HG03103 (cell line): ENCODE data around the gene SPINT4.
"Not testable (repeated sequence)": the region's sequence is repeated elsewhere in the genome, so short reads cannot be mapped to it uniquely, and the experiment has no call there.

ENCODE experiments used
- ATAC-seq: cut with Tn5 transposase; IDR thresholded peaks from one replicate; pipeline ENCODE4 v1.9.1; 2021; ENCODE audit warnings: low read depth; ENCODE audit not compliant: unreplicated experiment

Gene SPINT4

GRCh38 chr20:45722047-45722446, at the start of gene SPINT4:
Gene SPINT4 (plus strand): TSS chr20:45722347. CDS start chr20:45722368, 21 bp downstream.
- no peak for ATAC-seq

- ATAC-seq = no peak
Measured at GRCh38 chr20:45672765-45673164, 49.4 kb upstream of the SPINT4 start.

- ATAC-seq = no peak
Measured at GRCh38 chr20:45679650-45680049, 42.5 kb upstream of the SPINT4 start.

GRCh38 chr20:45685896-45686295, 36.3 kb upstream of the SPINT4 start:
- ATAC-seq = no peak

- ATAC-seq = not testable (repeated sequence)
Measured at GRCh38 chr20:45693346-45693745, 28.8 kb upstream of the SPINT4 start.

- ATAC-seq = no peak
Measured at GRCh38 chr20:45695496-45695895, 26.7 kb upstream of the SPINT4 start.

- ATAC-seq = no peak
Measured at GRCh38 chr20:45701104-45701503, 21.0 kb upstream of the SPINT4 start.

GRCh38 chr20:45701873-45702272, 20.3 kb upstream of the SPINT4 start, which contains the start of gene WFDC13:
Gene WFDC13 (plus strand): TSS chr20:45702038. CDS start chr20:45702124, 86 bp downstream.
- ATAC-seq = no peak

GRCh38 chr20:45704969-45705637, 17.0 kb upstream of the SPINT4 start, which contains the start of gene WFDC10B:
Gene WFDC10B (minus strand): TSS chr20:45705019. CDS start chr20:45685992, 19,027 bp downstream.
- ATAC-seq = no peak

- ATAC-seq = not testable (repeated sequence)
Measured at GRCh38 chr20:45716141-45716688, 5.9 kb upstream of the SPINT4 start.

- ATAC-seq = no peak
Measured at GRCh38 chr20:45725134-45725533, 3.0 kb downstream of the SPINT4 start.

- ATAC-seq = no peak
Measured at GRCh38 chr20:45727044-45727443, 4.9 kb downstream of the SPINT4 start.

GRCh38 chr20:45732199-45732598, 10.1 kb downstream of the SPINT4 start:
- no peak for ATAC-seq

GRCh38 chr20:45735552-45735951, 13.4 kb downstream of the SPINT4 start:
- ATAC-seq = no peak

- ATAC-seq = no peak
Measured at GRCh38 chr20:45735988-45736387, 13.8 kb downstream of the SPINT4 start.

- no peak for ATAC-seq
Measured at GRCh38 chr20:45742596-45742995, 20.4 kb downstream of the SPINT4 start.

- no peak for ATAC-seq
Measured at GRCh38 chr20:45745015-45745414, 22.9 kb downstream of the SPINT4 start.

GRCh38 chr20:45751721-45752120, 29.6 kb downstream of the SPINT4 start:
- no peak for ATAC-seq

GRCh38 chr20:45752746-45753145, 30.6 kb downstream of the SPINT4 start:
- no peak for ATAC-seq

GRCh38 chr20:45758096-45758495, 35.9 kb downstream of the SPINT4 start:
- no peak for ATAC-seq

GRCh38 chr20:45759921-45760320, 37.8 kb downstream of the SPINT4 start:
- not testable (repeated sequence) for ATAC-seq

- not testable (repeated sequence) for ATAC-seq
Measured at GRCh38 chr20:45761966-45762365, 39.8 kb downstream of the SPINT4 start.
